Stimulated activated naive CD8-positive, alpha-beta T cell treated with anti-CD3 and anti-CD28 coated beads, Interleukin-15, Interleukin-2, amounts not matched to agents 100 ng/mL and 50 ng/mL, for 24 hours (primary cell): Measurements from ENCODE around the gene STARD4.

ENCODE experiments used
- H3K27ac Mint-ChIP-seq: one replicate; pipeline ENCODE4 v1.8.0; 2021; ENCODE audit warnings: mild to moderate bottlenecking, mixed read lengths
- H3K27me3 Mint-ChIP-seq: one replicate; pipeline ENCODE4 v1.8.0; 2021; ENCODE audit warnings: mixed read lengths
- H3K36me3 Mint-ChIP-seq: one replicate; pipeline ENCODE4 v1.8.0; 2021; ENCODE audit warnings: low read depth, mixed read lengths
- H3K4me1 Mint-ChIP-seq: one replicate; pipeline ENCODE4 v1.8.0; 2021; ENCODE audit warnings: low read depth, mixed read lengths
- H3K4me3 Mint-ChIP-seq: one replicate; pipeline ENCODE4 v1.8.0; 2021; ENCODE audit warnings: mild to moderate bottlenecking, mixed read lengths
- H3K9me3 Mint-ChIP-seq: one replicate; pipeline ENCODE4 v1.8.0; 2021; ENCODE audit warnings: mixed read lengths

STARD4 gene

GRCh38 chr5:111469293-111469896 lies 42.9 kb downstream of the STARD4 start:
- Mint-ChIP-seq H3K27me3 (no peaks in the 10 kb centered on the region), H3K27ac (no peak overlapping the region), H3K9me3 (peaks cover 8% of the 10 kb centered on the region), H3K4me1 (no peaks in the 10 kb centered on the region), H3K4me3 (no peak overlapping the region), H3K36me3 (peaks cover 14% of the 10 kb centered on the region)

GRCh38 chr5:111463311-111463710 lies 49.0 kb downstream of the STARD4 start:
- Mint-ChIP-seq H3K27ac (no peak overlapping the region), H3K27me3 (no peaks in the 10 kb centered on the region), H3K36me3 (peaks cover 29% of the 10 kb centered on the region), H3K4me1 (peaks cover 21% of the 10 kb centered on the region), H3K9me3 (peaks cover 4% of the 10 kb centered on the region), H3K4me3 (no peak overlapping the region)

GRCh38 chr5:111461934-111462333 lies 50.4 kb downstream of the STARD4 start:
- peaks cover 29% of the 10 kb centered on the region for H3K36me3 Mint-ChIP-seq
- H3K27ac Mint-ChIP-seq = peak overlapping the region; percentile 54

GRCh38 chr5:111461255-111461671 lies 51.1 kb downstream of the STARD4 start:
- no peak overlapping the region for H3K27ac Mint-ChIP-seq
- H3K36me3 Mint-ChIP-seq = peaks cover 29% of the 10 kb centered on the region
- H3K27me3 Mint-ChIP-seq = no peaks in the 10 kb centered on the region
- peaks cover 21% of the 10 kb centered on the region for H3K4me1 Mint-ChIP-seq
- peaks cover 4% of the 10 kb centered on the region for H3K9me3 Mint-ChIP-seq
- H3K4me3 Mint-ChIP-seq = no peak overlapping the region

More at GRCh38 chr5:111461934-111462333, 50.4 kb downstream of the STARD4 start:
- Mint-ChIP-seq H3K27me3 (no peaks in the 10 kb centered on the region), H3K9me3 (peaks cover 4% of the 10 kb centered on the region), H3K4me3 (no peak overlapping the region), H3K4me1 (peaks cover 21% of the 10 kb centered on the region)

GRCh38 chr5:111454776-111455175 lies 57.6 kb downstream of the STARD4 start:
- Mint-ChIP-seq H3K4me3 (no peak overlapping the region), H3K9me3 (no peaks in the 10 kb centered on the region), H3K27me3 (no peaks in the 10 kb centered on the region), H3K36me3 (peaks cover 23% of the 10 kb centered on the region), H3K4me1 (peaks cover 2% of the 10 kb centered on the region), H3K27ac (no peak overlapping the region)

GRCh38 chr5:111454198-111454622 lies 58.1 kb downstream of the STARD4 start:
- no peak overlapping the region for H3K27ac Mint-ChIP-seq
- H3K36me3 Mint-ChIP-seq = peaks cover 26% of the 10 kb centered on the region
- no peak overlapping the region for H3K4me3 Mint-ChIP-seq
- H3K4me1 Mint-ChIP-seq = no peaks in the 10 kb centered on the region
- H3K9me3 Mint-ChIP-seq = no peaks in the 10 kb centered on the region
- no peaks in the 10 kb centered on the region for H3K27me3 Mint-ChIP-seq

- Mint-ChIP-seq H3K4me3 (no peak overlapping the region), H3K36me3 (peaks cover 26% of the 10 kb centered on the region), H3K27me3 (no peaks in the 10 kb centered on the region), H3K9me3 (no peaks in the 10 kb centered on the region), H3K4me1 (no peaks in the 10 kb centered on the region), H3K27ac (peak overlapping the region; percentile 14)
Observed at GRCh38 chr5:111453747-111454146, 58.6 kb downstream of the STARD4 start.

GRCh38 chr5:111453295-111453694 lies 59.0 kb downstream of the STARD4 start:
- no peak overlapping the region for H3K4me3 Mint-ChIP-seq
- H3K27me3 Mint-ChIP-seq = no peaks in the 10 kb centered on the region
- H3K27ac Mint-ChIP-seq = peak overlapping the region; percentile 14
- no peaks in the 10 kb centered on the region for H3K9me3 Mint-ChIP-seq
- H3K4me1 Mint-ChIP-seq = no peaks in the 10 kb centered on the region
- H3K36me3 Mint-ChIP-seq = peaks cover 26% of the 10 kb centered on the region

GRCh38 chr5:111447822-111448221 lies 64.5 kb downstream of the STARD4 start:
- no peak overlapping the region for H3K4me3 Mint-ChIP-seq
- H3K9me3 Mint-ChIP-seq = no peaks in the 10 kb centered on the region
- H3K36me3 Mint-ChIP-seq = peaks cover 41% of the 10 kb centered on the region
- no peak overlapping the region for H3K27ac Mint-ChIP-seq
- H3K27me3 Mint-ChIP-seq = no peaks in the 10 kb centered on the region
- H3K4me1 Mint-ChIP-seq = no peaks in the 10 kb centered on the region

GRCh38 chr5:111447099-111447498 lies 65.2 kb downstream of the STARD4 start:
- H3K27me3 Mint-ChIP-seq = no peaks in the 10 kb centered on the region
- H3K4me1 Mint-ChIP-seq = no peaks in the 10 kb centered on the region
- no peaks in the 10 kb centered on the region for H3K9me3 Mint-ChIP-seq
- H3K4me3 Mint-ChIP-seq = no peak overlapping the region
- H3K36me3 Mint-ChIP-seq = peaks cover 37% of the 10 kb centered on the region
- no peak overlapping the region for H3K27ac Mint-ChIP-seq
